GM18520 (cell line): Measurements from ENCODE around the gene TTC1.
"Not testable (repeated sequence)": the region's sequence is repeated elsewhere in the genome, so short reads cannot be mapped to it uniquely, and the experiment has no call there.

Experiments
- ATAC-seq: cut with Tn5 transposase; IDR thresholded peaks from one replicate; pipeline ENCODE4 v1.9.1; 2021; ENCODE audit not compliant: unreplicated experiment

Gene TTC1

GRCh38 chr5:159993194-159993593, 15.7 kb upstream of the TTC1 start:
- ATAC-seq: no peak

GRCh38 chr5:159995907-159996306, 13.0 kb upstream of the TTC1 start:
- ATAC-seq: no peak

- ATAC-seq: no peak
Observed at GRCh38 chr5:160001457-160001856, 7.5 kb upstream of the TTC1 start.

GRCh38 chr5:160007514-160007913, 1.4 kb upstream of the TTC1 start:
- ATAC-seq: no peak

- ATAC-seq: not testable (repeated sequence)
Observed at GRCh38 chr5:160008529-160008876, 436 bp upstream of the TTC1 start.

- no peak for ATAC-seq
Observed at GRCh38 chr5:160009591-160009989, 651 bp downstream of the TTC1 start.

GRCh38 chr5:160011471-160011870, 2.5 kb downstream of the TTC1 start:
- ATAC-seq: no peak

- ATAC-seq: not testable (repeated sequence)
Observed at GRCh38 chr5:160014197-160014596, 5.3 kb downstream of the TTC1 start.

- no peak for ATAC-seq
Observed at GRCh38 chr5:160018945-160019625, 10.1 kb downstream of the TTC1 start.

- no peak for ATAC-seq
Observed at GRCh38 chr5:160020266-160020770, 11.4 kb downstream of the TTC1 start.

- no peak for ATAC-seq
Observed at GRCh38 chr5:160020964-160021363, 12.0 kb downstream of the TTC1 start.

- ATAC-seq: peak; percentile 85
Observed at GRCh38 chr5:160021831-160022446, 13.0 kb downstream of the TTC1 start.

GRCh38 chr5:160023007-160023907, 14.3 kb downstream of the TTC1 start:
- no peak for ATAC-seq

GRCh38 chr5:160023908-160024630, 15.1 kb downstream of the TTC1 start:
- no peak for ATAC-seq

GRCh38 chr5:160029004-160029403, 20.1 kb downstream of the TTC1 start:
- no peak for ATAC-seq

GRCh38 chr5:160029540-160030139, 20.7 kb downstream of the TTC1 start:
- ATAC-seq: no peak

GRCh38 chr5:160030631-160031377, 21.9 kb downstream of the TTC1 start:
- no peak for ATAC-seq

GRCh38 chr5:160033546-160034252, 24.8 kb downstream of the TTC1 start:
- no peak for ATAC-seq

GRCh38 chr5:160036243-160036642, 27.3 kb downstream of the TTC1 start:
- no peak for ATAC-seq
